Activated CD4-positive, alpha-beta T cell treated with anti-CD3 and anti-CD28 coated beads for 36 hours (primary cell): ENCODE data around the gene FAM20B. TPM values are rescaled to one million over a fixed set of nuclear protein-coding genes. Genes with fewer than 3 reads are reported as not detected.
"Not testable (repeated sequence)": the region's sequence is repeated elsewhere in the genome, so short reads cannot be mapped to it uniquely, and the experiment has no call there.

Source experiments
- ATAC-seq: fragments of 200-7000 bp; cut with Tn5 transposase; one replicate; pipeline ENCODE4 v1.10.0; 2021; ENCODE audit warnings: mild to moderate bottlenecking, moderate library complexity
- CTCF ChIA-PET: fragments of 350-600 bp; sonication (Branson Sonifier 250); formaldehyde crosslinking; loops from one replicate; lab custom pipeline; 2021; ENCODE audit warnings: antibody characterized with exemption; lab: Charles Lee
- POLR2A ChIA-PET: fragments of 350-600 bp; sonication (Branson Sonifier 250); formaldehyde crosslinking; loops from one replicate; lab custom pipeline; 2021; ENCODE audit warnings: antibody characterized with exemption, inconsistent platforms; lab: Charles Lee
- DNase-seq: peaks from one replicate; pipeline ENCODE4 v3.0.0-alpha.2; 2020
- H3K27ac Mint-ChIP-seq: one replicate; pipeline ENCODE4 v1.8.0; 2021; ENCODE audit warnings: mixed read lengths
- H3K27me3 Mint-ChIP-seq: one replicate; pipeline ENCODE4 v1.8.0; 2021; ENCODE audit warnings: mixed read lengths
- H3K36me3 Mint-ChIP-seq: one replicate; pipeline ENCODE4 v1.8.0; 2021; ENCODE audit warnings: low read depth, mixed read lengths
- H3K4me1 Mint-ChIP-seq: one replicate; pipeline ENCODE4 v1.8.0; 2021; ENCODE audit warnings: mixed read lengths
- H3K4me3 Mint-ChIP-seq: one replicate; pipeline ENCODE4 v1.8.0; 2021; ENCODE audit warnings: mild to moderate bottlenecking, moderate library complexity, mixed read lengths
- H3K9me3 Mint-ChIP-seq: one replicate; pipeline ENCODE4 v1.8.0; 2021; ENCODE audit warnings: low read depth, mixed read lengths
- intact Hi-C, 2 experiments: fragments of 100-400 bp; cut with DNase I in 1 of 2; cut with micrococcal nuclease in 1 of 2; formaldehyde crosslinking; loops; one replicate each; pipeline versions ENCODE4 v1.14.2 to v1.15.1; 2022 to 2024; cut with DNase I, micrococcal nuclease
- total RNA-seq, 2 experiments: library from RNA; stranded (reverse); gene quantifications; one replicate each; pipeline ENCODE4 v1.2.3, GENCODE V29; 2021

Gene FAM20B, protein sequence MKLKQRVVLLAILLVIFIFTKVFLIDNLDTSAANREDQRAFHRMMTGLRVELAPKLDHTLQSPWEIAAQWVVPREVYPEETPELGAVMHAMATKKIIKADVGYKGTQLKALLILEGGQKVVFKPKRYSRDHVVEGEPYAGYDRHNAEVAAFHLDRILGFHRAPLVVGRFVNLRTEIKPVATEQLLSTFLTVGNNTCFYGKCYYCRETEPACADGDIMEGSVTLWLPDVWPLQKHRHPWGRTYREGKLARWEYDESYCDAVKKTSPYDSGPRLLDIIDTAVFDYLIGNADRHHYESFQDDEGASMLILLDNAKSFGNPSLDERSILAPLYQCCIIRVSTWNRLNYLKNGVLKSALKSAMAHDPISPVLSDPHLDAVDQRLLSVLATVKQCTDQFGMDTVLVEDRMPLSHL
- total RNA-seq: 10 to 100 TPM; 21.7 to 35.8 TPM

- CTCF ChIA-PET: interaction anchor here (1.4 kb wide), 1 partner anchor 482 kb away, joined by 5 read pairs; no protein-coding TSS in a partner anchor
- Mint-ChIP-seq H3K27me3 (no peaks in the 10 kb centered on the region), H3K36me3 (no peaks in the 10 kb centered on the region), H3K27ac (peak within 1 kb of the TSS; percentile 87), H3K4me3 (peak within 1 kb of the TSS; percentile 87), H3K4me1 (peaks cover 39% of the 10 kb centered on the region), H3K9me3 (no peaks in the 10 kb centered on the region)
- ATAC-seq (peak; percentile 85), DNase-seq (peak; percentile 93)
- intact Hi-C loops: loop anchor here (2.0 to 10.0 kb wide), 6 partner anchors 57 to 1129 kb away; partner anchors contain the start of genes CEP350 (in 1 of the 2), QSOX1 (in 1 of the 2), RALGPS2 (in 1 of the 2) and SOAT1 (in 1 of the 2)
- POLR2A ChIA-PET: no interaction called here
Measured at GRCh38 chr1:179025125-179025974, at the start of gene FAM20B. TSS of gene FAM20B (plus strand) at chr1:179025894. CDS start at chr1:179043848, 17,954 bp downstream.

GRCh38 chr1:178976541-178976940, 49.2 kb upstream of the FAM20B start:
- DNase-seq (no peak), ATAC-seq (no peak)
- Mint-ChIP-seq H3K27me3 (no peaks in the 10 kb centered on the region), H3K27ac (no peak overlapping the region), H3K4me1 (peaks cover 4% of the 10 kb centered on the region), H3K9me3 (peaks cover 18% of the 10 kb centered on the region), H3K4me3 (no peak overlapping the region), H3K36me3 (no peaks in the 10 kb centered on the region)
- intact Hi-C loops: no loop called here
- POLR2A ChIA-PET: no interaction called here
- CTCF ChIA-PET: no interaction called here

DNA sequence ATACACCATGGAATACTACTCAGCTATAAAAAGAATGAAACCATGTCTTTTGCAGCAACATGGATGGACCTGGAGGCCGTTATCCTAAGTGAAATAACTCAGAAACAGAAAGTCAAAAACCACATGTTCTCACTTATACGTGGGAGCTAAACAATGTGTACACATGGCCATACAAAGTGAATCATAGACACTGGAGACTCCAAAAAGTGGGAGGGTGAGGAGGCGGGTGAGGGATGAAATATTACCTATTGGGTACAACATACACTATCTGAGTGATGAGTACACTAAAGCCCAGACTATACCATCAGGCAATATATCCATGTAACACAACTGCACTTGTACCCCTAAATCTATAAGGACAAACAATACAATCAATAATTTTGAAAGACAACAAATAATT, 39.5 kb upstream of the FAM20B start:
- no peak overlapping the region for H3K27ac Mint-ChIP-seq
- intact Hi-C loops: no loop called here
- ATAC-seq: no peak
- no peak overlapping the region for H3K4me3 Mint-ChIP-seq
- CTCF ChIA-PET: no interaction called here
- POLR2A ChIA-PET: no interaction called here
- H3K27me3 Mint-ChIP-seq: no peaks in the 10 kb centered on the region
- no peaks in the 10 kb centered on the region for H3K4me1 Mint-ChIP-seq
- no peak for DNase-seq
- no peaks in the 10 kb centered on the region for H3K36me3 Mint-ChIP-seq
- H3K9me3 Mint-ChIP-seq: no peaks in the 10 kb centered on the region

DNA sequence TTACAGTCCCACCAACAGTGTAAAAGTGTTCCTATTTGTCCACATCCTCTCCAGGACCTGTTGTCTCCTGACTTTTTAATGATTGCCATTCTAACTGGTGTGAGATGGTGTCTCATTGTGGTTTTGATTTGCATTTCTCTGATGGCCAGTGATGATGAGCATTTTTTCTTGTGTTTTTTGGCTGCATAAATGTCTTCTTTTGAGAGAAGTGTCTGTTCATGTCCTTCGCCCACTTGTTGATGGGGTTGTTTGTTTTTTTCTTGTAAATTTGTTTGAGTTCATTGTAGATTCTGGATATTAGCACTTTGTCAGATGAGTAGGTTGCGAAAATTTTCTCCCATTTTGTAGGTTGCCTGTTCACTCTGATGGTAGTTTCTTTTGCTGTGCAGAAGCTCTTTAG, 37.5 kb upstream of the FAM20B start:
- ATAC-seq, H3K36me3 Mint-ChIP-seq, H3K4me1 Mint-ChIP-seq, CTCF ChIA-PET, POLR2A ChIA-PET, intact Hi-C loops, H3K9me3 Mint-ChIP-seq, DNase-seq, H3K27ac Mint-ChIP-seq, H3K27me3 Mint-ChIP-seq, H3K4me3 Mint-ChIP-seq: not testable (repeated sequence)

DNA sequence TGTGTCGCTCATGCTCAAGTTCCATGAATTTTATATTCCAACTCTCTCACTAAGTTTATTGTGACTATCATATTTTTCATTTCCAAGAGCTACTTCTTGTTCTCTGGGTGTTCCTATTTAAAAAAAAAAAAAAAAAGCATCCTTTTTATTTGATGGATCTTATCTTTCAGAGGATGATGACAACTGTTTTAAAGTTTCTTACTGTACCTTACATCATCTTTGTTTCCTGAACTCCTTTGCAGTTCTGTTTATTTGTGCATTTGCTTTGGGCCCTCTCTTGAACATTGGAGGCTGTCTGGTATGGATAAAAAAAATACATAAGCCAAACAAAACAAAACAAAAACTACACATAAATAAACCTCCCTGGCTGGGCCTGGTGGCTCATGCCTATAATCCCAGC, 32.1 kb upstream of the FAM20B start:
- Mint-ChIP-seq H3K36me3 (no peaks in the 10 kb centered on the region), H3K4me1 (no peaks in the 10 kb centered on the region), H3K27me3 (no peaks in the 10 kb centered on the region), H3K27ac (no peak overlapping the region), H3K4me3 (no peak overlapping the region), H3K9me3 (peaks cover 3% of the 10 kb centered on the region)
- ChIA-PET POLR2A (no interaction called here), CTCF (no interaction called here)
- DNase-seq (no peak), ATAC-seq (no peak)
- intact Hi-C loops: no loop called here

DNA sequence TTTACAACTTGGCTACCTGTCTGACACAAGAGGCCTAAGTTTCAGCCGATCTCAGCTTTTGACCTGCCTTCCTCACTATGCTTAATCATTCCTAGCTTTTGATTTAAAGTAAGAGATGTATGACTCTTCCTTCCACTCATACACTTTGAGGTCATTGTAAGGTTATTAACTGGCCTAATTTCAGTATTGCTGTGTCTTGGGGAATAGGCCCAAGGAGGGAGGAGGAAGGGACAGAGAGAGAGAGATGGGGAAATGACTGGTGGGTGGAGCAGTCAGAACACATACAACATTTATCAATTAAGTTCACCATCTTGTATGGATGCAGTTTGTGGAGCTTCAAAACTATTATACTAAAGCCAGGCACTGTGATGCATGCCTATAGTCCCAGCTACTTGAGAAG, 28.3 kb upstream of the FAM20B start:
- H3K4me1 Mint-ChIP-seq: no peaks in the 10 kb centered on the region

GRCh38 chr1:178998295-178998694, 27.4 kb upstream of the FAM20B start:
- no peaks in the 10 kb centered on the region for H3K36me3 Mint-ChIP-seq
- intact Hi-C loops: no loop called here
- peaks cover 3% of the 10 kb centered on the region for H3K9me3 Mint-ChIP-seq
- POLR2A ChIA-PET: no interaction called here
- no peaks in the 10 kb centered on the region for H3K27me3 Mint-ChIP-seq
- H3K4me1 Mint-ChIP-seq: peaks cover 7% of the 10 kb centered on the region
- DNase-seq (no peak), ATAC-seq (no peak)
- H3K4me3 Mint-ChIP-seq: no peak overlapping the region
- no peak overlapping the region for H3K27ac Mint-ChIP-seq
- CTCF ChIA-PET: no interaction called here

More for the DNA sequence above, 28.3 kb upstream of the FAM20B start:
- H3K36me3 Mint-ChIP-seq: no peaks in the 10 kb centered on the region
- CTCF ChIA-PET: interaction anchor here (0.5 to 0.6 kb wide), 2 partner anchors 386 to 457 kb away, joined by 3 to 4 read pairs; no protein-coding TSS in a partner anchor
- H3K4me3 Mint-ChIP-seq: no peak overlapping the region
- ATAC-seq (peak; percentile 19), DNase-seq (no peak)
- no peaks in the 10 kb centered on the region for H3K27me3 Mint-ChIP-seq
- H3K9me3 Mint-ChIP-seq: peaks cover 3% of the 10 kb centered on the region
- POLR2A ChIA-PET: no interaction called here
- intact Hi-C loops: no loop called here
- H3K27ac Mint-ChIP-seq: no peak overlapping the region

DNA sequence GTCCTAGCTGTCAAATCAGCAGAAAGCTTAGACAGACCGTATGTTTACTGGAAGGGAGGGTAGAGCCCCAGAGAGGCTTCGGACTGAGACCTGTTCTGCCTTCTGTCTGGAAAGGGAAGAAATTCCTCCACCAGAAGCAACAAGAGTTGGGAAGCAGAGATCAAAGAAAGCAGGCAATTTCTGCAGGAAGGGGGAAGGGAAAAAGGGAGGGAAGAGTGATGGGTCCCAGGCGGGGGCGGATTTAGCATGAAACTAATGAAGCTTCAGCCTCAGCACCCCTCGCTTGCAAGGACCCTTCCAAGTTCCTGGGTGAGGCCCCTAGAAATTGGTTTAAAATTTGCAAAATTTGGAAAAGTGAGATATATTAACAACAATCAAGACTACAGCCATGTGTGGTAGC, 26.6 kb upstream of the FAM20B start:
- Mint-ChIP-seq H3K27ac (no peak overlapping the region), H3K27me3 (no peaks in the 10 kb centered on the region), H3K9me3 (peaks cover 3% of the 10 kb centered on the region), H3K4me1 (peaks cover 11% of the 10 kb centered on the region), H3K36me3 (no peaks in the 10 kb centered on the region), H3K4me3 (no peak overlapping the region)
- DNase-seq: no peak
- CTCF ChIA-PET: interaction anchor here (0.8 kb wide), 1 partner anchor 466 kb away, joined by 3 read pairs; no protein-coding TSS in a partner anchor
- ATAC-seq: no peak
- POLR2A ChIA-PET: no interaction called here
- intact Hi-C loops: no loop called here

GRCh38 chr1:179001451-179001850, 24.2 kb upstream of the FAM20B start:
- DNase-seq (no peak), ATAC-seq (no peak)
- CTCF ChIA-PET: interaction anchor here (0.6 to 5.6 kb wide), 5 partner anchors 227 to 474 kb away, joined by 3 to 60 read pairs (median 4); no protein-coding TSS in a partner anchor
- Mint-ChIP-seq H3K4me1 (peaks cover 13% of the 10 kb centered on the region), H3K36me3 (no peaks in the 10 kb centered on the region), H3K27me3 (no peaks in the 10 kb centered on the region), H3K27ac (no peak overlapping the region), H3K9me3 (no peaks in the 10 kb centered on the region), H3K4me3 (no peak overlapping the region)
- intact Hi-C loops: loop anchor here in 1 of 2 experiments (10.0 kb wide), 1 partner anchor 697 kb away; no protein-coding TSS in a partner anchor
- POLR2A ChIA-PET: no interaction called here

- H3K4me3 Mint-ChIP-seq, DNase-seq, ATAC-seq, H3K27ac Mint-ChIP-seq, H3K9me3 Mint-ChIP-seq, H3K27me3 Mint-ChIP-seq, H3K36me3 Mint-ChIP-seq, POLR2A ChIA-PET: not testable (repeated sequence)
- H3K4me1 Mint-ChIP-seq: peaks cover 13% of the 10 kb centered on the region
- CTCF ChIA-PET: interaction anchor here (0.5 to 5.6 kb wide), 17 partner anchors 15 to 665 kb away, joined by 3 to 60 read pairs (median 4); no protein-coding TSS in a partner anchor
- intact Hi-C loops: loop anchor here (1.0 to 10.0 kb wide), 6 partner anchors 35 to 697 kb away; no protein-coding TSS in a partner anchor
Measured at GRCh38 chr1:179002064-179002463, 23.6 kb upstream of the FAM20B start.
